Testis (tissue), 3 donors: ENCODE measurements around the gene TNRC6C. TPM values are rescaled to one million over a fixed set of nuclear protein-coding genes. Genes with fewer than 3 reads are reported as not detected.
A peak's percentile ranks its signal among the peaks of the same experiment; 100 is the strongest.

Experiments
- DNase-seq: peaks from one replicate; pipeline ENCODE4 v3.0.0-alpha.2; 2019
- H3K27ac ChIP-seq, 2 donors: fragments of 200-600 bp; sonication (generic); one replicate each; pipeline ENCODE4 v1.5.1; 2019
- H3K27me3 ChIP-seq: fragments of 200-600 bp; sonication (generic); one replicate; pipeline ENCODE4 v1.5.1; 2019
- H3K36me3 ChIP-seq: fragments of 200-600 bp; sonication (generic); one replicate; pipeline ENCODE4 v1.5.1; 2017; ENCODE audit warnings: low read depth; ENCODE audit errors: missing control alignments
- H3K4me1 ChIP-seq: fragments of 200-600 bp; sonication (generic); one replicate; pipeline ENCODE4 v1.5.1; 2019
- H3K4me3 ChIP-seq, 2 donors: fragments of 200-600 bp; sonication (generic); one replicate each; pipeline ENCODE4 v1.5.1; 2017 to 2019
- H3K9me3 ChIP-seq: fragments of 200-600 bp; sonication (generic); one replicate; pipeline ENCODE4 v1.5.1; 2017
- CTCF ChIP-seq, 3 experiments: fragments of 450-650 bp in 2 of 3; fragments of 200-600 bp in 1 of 3; sonication (generic) in 1 of 3; IDR thresholded peaks; one replicate each; pipeline ENCODE4 v1.5.1; 2016 to 2019; ENCODE audit warnings: antibody characterized with exemption in 3 of 3, mild to moderate bottlenecking in 2 of 3, moderate library complexity in 1 of 3
- POLR2A ChIP-seq: fragments of 450-650 bp; IDR thresholded peaks from one replicate; pipeline ENCODE4 v1.6.1; 2017; ENCODE audit warnings: antibody characterized with exemption, mild to moderate bottlenecking, moderate library complexity
- WGBS, 2 donors: methylation state at CpG; one replicate each; pipeline ENCODE4 v1.1.5; 2018; 5-methylcytosine and 5-hydroxymethylcytosine counted together
- intact Hi-C: fragments of 100-400 bp; cut with DNase I; formaldehyde crosslinking; loops from one replicate; pipeline ENCODE4 v1.15.1; 2023; ENCODE audit warnings: low total_unique reads
- polyA plus RNA-seq: library from polyadenylated mRNA; stranded (reverse); fragments of 350-450 nt; fragmentation: Illumina TruSeq; extraction: RNeasy Lipid Tissue Mini Kit (QIAGEN cat#74804); gene quantifications from one replicate; pipeline ENCODE4 v1.2.3, GENCODE V29; 2014; ENCODE audit warnings: low read depth, low replicate concordance; ENCODE audit not compliant: insufficient read depth
- total RNA-seq, 2 donors: library from RNA; depleted of rRNA; stranded (reverse); fragments of >200 nt; gene quantifications; one replicate each; pipeline ENCODE4 v1.2.3, GENCODE V29; 2016

Gene TNRC6C
- total and polyA plus RNA-seq, 3 donors from 2014 or later: 26.2 to 35.6 (median 27.4) TPM

- Histone ChIP-seq H3K4me3 (peak overlapping the region; percentile 24 to 50), H3K27me3 (no peaks in the 10 kb centered on the region), H3K4me1 (peaks cover 18% of the 10 kb centered on the region), H3K36me3 (no peaks in the 10 kb centered on the region), H3K9me3 (no peaks in the 10 kb centered on the region), H3K27ac (no peak overlapping the region)
- peak; percentile 89 for DNase-seq
- WGBS, 2 donors: 34 to 44% methylated on average over 39 to 55 of the region's 58 CpGs
- intact Hi-C loops: no loop called here
- no peak for TF ChIP-seq CTCF (IDR thresholded peaks at IDR 0.05)
- no peak for TF ChIP-seq POLR2A
These were observed 181.9 kb downstream of the TNRC6C start for GRCh38 chr17:78140169-78141051.

GRCh38 chr17:78141437-78142118 lies 183.1 kb downstream of the TNRC6C start:
- no peak for DNase-seq
- TF ChIP-seq CTCF (IDR thresholded peaks at IDR 0.05) (no peak), POLR2A (no peak)
- Histone ChIP-seq H3K9me3 (no peaks in the 10 kb centered on the region), H3K36me3 (no peaks in the 10 kb centered on the region), H3K27me3 (no peaks in the 10 kb centered on the region), H3K4me3 (no peak overlapping the region), H3K4me1 (peaks cover 21% of the 10 kb centered on the region), H3K27ac (no peak overlapping the region)
- intact Hi-C loops: no loop called here
- WGBS, 2 donors: 85 to 87% methylated on average over 13 to 20 of the region's 20 CpGs

- no peaks in the 10 kb centered on the region for H3K27me3 ChIP-seq
- peaks cover 21% of the 10 kb centered on the region for H3K4me1 ChIP-seq
These were observed 183.8 kb downstream of the TNRC6C start for GRCh38 chr17:78142119-78142861.

More at GRCh38 chr17:78142119-78142861, 183.8 kb downstream of the TNRC6C start:
- TF ChIP-seq CTCF (IDR thresholded peaks at IDR 0.05): no peak
- no peak for TF ChIP-seq POLR2A
- WGBS, 2 donors: 84 to 87% methylated on average over 14 to 16 of the region's 16 CpGs
- DNase-seq: no peak
- H3K9me3 ChIP-seq: no peaks in the 10 kb centered on the region
- no peak overlapping the region for H3K4me3 ChIP-seq
- no peak overlapping the region for H3K27ac ChIP-seq
- intact Hi-C loops: no loop called here
- no peaks in the 10 kb centered on the region for H3K36me3 ChIP-seq
